DOHH2 (cell line): ENCODE results near the gene NME3.
A peak's percentile ranks its signal among the peaks of the same experiment; 100 is the strongest.

ENCODE experiments used
- H3F3A ChIP-seq: fragments of 200-600 bp; sonication (generic), shearing (Covaris generic); 2 replicates; pipeline ENCODE4 v1.6.0; 2016; ENCODE audit warnings: antibody characterized with exemption, mild to moderate bottlenecking; ENCODE audit not compliant: control insufficient read depth, insufficient read depth
- H3K27ac ChIP-seq: fragments of 200-600 bp; sonication (generic); 2 replicates; pipeline ENCODE4 v1.5.1; 2014; ENCODE audit warnings: low read depth, mild to moderate bottlenecking, low read length, moderate library complexity
- H3K27me3 ChIP-seq: fragments of 200-600 bp; sonication (generic); 2 replicates; pipeline ENCODE4 v1.6.1; 2014; ENCODE audit warnings: mild to moderate bottlenecking, low read length, mixed read lengths; ENCODE audit not compliant: control insufficient read depth
- H3K36me3 ChIP-seq: fragments of 200-600 bp; sonication (generic); 2 replicates; pipeline ENCODE4 v1.6.1; 2014; ENCODE audit warnings: mild to moderate bottlenecking, low read length, moderate library complexity, mixed read lengths; ENCODE audit not compliant: control insufficient read depth
- H3K4me1 ChIP-seq: fragments of 200-600 bp; sonication (generic); 2 replicates; pipeline ENCODE4 v1.6.1; 2014; ENCODE audit warnings: mild to moderate bottlenecking, low read length, mixed read lengths; ENCODE audit not compliant: control insufficient read depth
- H3K4me2 ChIP-seq: fragments of 200-600 bp; sonication (generic); 2 replicates; pipeline ENCODE4 v1.6.0; 2014; ENCODE audit warnings: mild to moderate bottlenecking, low read length, moderate library complexity
- H3K4me3 ChIP-seq: fragments of 200-600 bp; sonication (generic); 2 replicates; pipeline ENCODE4 v1.5.1; 2014; ENCODE audit warnings: mild to moderate bottlenecking, low read length, mixed read lengths
- H3K79me2 ChIP-seq: fragments of 200-600 bp; sonication (generic); 2 replicates; pipeline ENCODE4 v1.6.1; 2014; ENCODE audit warnings: mild to moderate bottlenecking, low read length, mixed read lengths; ENCODE audit not compliant: control insufficient read depth
- H3K9me2 ChIP-seq: fragments of 200-600 bp; sonication (generic); replicated peaks from 2 replicates; pipeline ENCODE4 v1.6.1; 2014; ENCODE audit warnings: mild to moderate bottlenecking, low read length, mixed read lengths; ENCODE audit not compliant: control insufficient read depth
- H3K9me3 ChIP-seq: fragments of 200-600 bp; sonication (generic); 2 replicates; pipeline ENCODE4 v1.6.1; 2014; ENCODE audit warnings: antibody characterized with exemption, low read length, mixed read lengths; ENCODE audit not compliant: control insufficient read depth, insufficient read depth
- H4K20me1 ChIP-seq: fragments of 200-600 bp; sonication (generic); 2 replicates; pipeline ENCODE4 v1.6.0; 2014; ENCODE audit warnings: low read depth, mild to moderate bottlenecking, antibody characterized with exemption, low read length, moderate library complexity; ENCODE audit not compliant: control insufficient read depth, insufficient read depth
- CTCF ChIP-seq: fragments of 200-600 bp; sonication (generic); IDR thresholded peaks from one replicate; pipeline ENCODE4 v1.5.1; 2014; ENCODE audit warnings: antibody characterized with exemption, mild to moderate bottlenecking, low read depth, low read length; ENCODE audit not compliant: poor library complexity, severe bottlenecking
- EZH2phosphoT487 ChIP-seq: fragments of 200-600 bp; sonication (generic); IDR thresholded peaks from 2 replicates; pipeline ENCODE4 v1.6.1; 2017; ENCODE audit warnings: borderline replicate concordance, mild to moderate bottlenecking, antibody characterized with exemption, low read length, moderate library complexity, mixed read lengths

NME3 gene

GRCh38 chr16:1771864-1772361 lies 570 bp upstream of the NME3 start:
- H3K36me3 ChIP-seq: peaks cover 77% of the 10 kb centered on the region
- peak overlapping the region; percentile 83 for H3K27ac ChIP-seq
- no peaks in the 10 kb centered on the region for H3K27me3 ChIP-seq
- H3K4me3 ChIP-seq: peak overlapping the region; percentile 99
- peaks cover 18% of the 10 kb centered on the region for H3F3A ChIP-seq
- peak overlapping the region; percentile 96 for H3K4me2 ChIP-seq
- no peaks in the 10 kb centered on the region for H3K9me3 ChIP-seq
- no peaks in the 10 kb centered on the region for H3K9me2 ChIP-seq
- H3K4me1 ChIP-seq: peaks cover 23% of the 10 kb centered on the region
- H3K79me2 ChIP-seq: peaks cover 53% of the 10 kb centered on the region
- H4K20me1 ChIP-seq: no peaks in the 10 kb centered on the region
- TF ChIP-seq EZH2phosphoT487 (no peak), CTCF (no peak)

- H3K9me2 ChIP-seq: no peaks in the 10 kb centered on the region
- TF ChIP-seq EZH2phosphoT487: no peak
- TF ChIP-seq CTCF: no peak
- peak overlapping the region; percentile 96 for H3K4me2 ChIP-seq
- H3K36me3 ChIP-seq: peaks cover 79% of the 10 kb centered on the region
- no peaks in the 10 kb centered on the region for H4K20me1 ChIP-seq
- no peaks in the 10 kb centered on the region for H3K9me3 ChIP-seq
- H3K79me2 ChIP-seq: peaks cover 52% of the 10 kb centered on the region
- H3K27ac ChIP-seq: peak overlapping the region; percentile 83
- peak overlapping the region; percentile 99 for H3K4me3 ChIP-seq
- H3K27me3 ChIP-seq: no peaks in the 10 kb centered on the region
- H3K4me1 ChIP-seq: peaks cover 23% of the 10 kb centered on the region
- H3F3A ChIP-seq: peaks cover 18% of the 10 kb centered on the region
Observed at GRCh38 chr16:1770328-1771187, 785 bp downstream of the NME3 start.

- Histone ChIP-seq H3F3A (peaks cover 18% of the 10 kb centered on the region), H3K79me2 (peaks cover 43% of the 10 kb centered on the region), H3K27me3 (no peaks in the 10 kb centered on the region), H3K4me1 (peaks cover 19% of the 10 kb centered on the region), H4K20me1 (no peaks in the 10 kb centered on the region), H3K9me3 (no peaks in the 10 kb centered on the region), H3K27ac (peak overlapping the region; percentile 83; the same call in 1 of the 2 replicates), H3K4me2 (peak overlapping the region; percentile 96), H3K36me3 (peaks cover 79% of the 10 kb centered on the region), H3K9me2 (no peaks in the 10 kb centered on the region), H3K4me3 (peak overlapping the region; percentile 99)
- no peak for TF ChIP-seq EZH2phosphoT487
- TF ChIP-seq CTCF: no peak
Observed at GRCh38 chr16:1769402-1770300, 1.7 kb downstream of the NME3 start.
